ENCODE measurements around the gene VASP. TPM values are rescaled to one million over a fixed set of nuclear protein-coding genes. Genes with fewer than 3 reads are reported as not detected.

VASP gene
- total RNA-seq, 2 donors from 2014 or later, result 236 to 261 TPM

DNA sequence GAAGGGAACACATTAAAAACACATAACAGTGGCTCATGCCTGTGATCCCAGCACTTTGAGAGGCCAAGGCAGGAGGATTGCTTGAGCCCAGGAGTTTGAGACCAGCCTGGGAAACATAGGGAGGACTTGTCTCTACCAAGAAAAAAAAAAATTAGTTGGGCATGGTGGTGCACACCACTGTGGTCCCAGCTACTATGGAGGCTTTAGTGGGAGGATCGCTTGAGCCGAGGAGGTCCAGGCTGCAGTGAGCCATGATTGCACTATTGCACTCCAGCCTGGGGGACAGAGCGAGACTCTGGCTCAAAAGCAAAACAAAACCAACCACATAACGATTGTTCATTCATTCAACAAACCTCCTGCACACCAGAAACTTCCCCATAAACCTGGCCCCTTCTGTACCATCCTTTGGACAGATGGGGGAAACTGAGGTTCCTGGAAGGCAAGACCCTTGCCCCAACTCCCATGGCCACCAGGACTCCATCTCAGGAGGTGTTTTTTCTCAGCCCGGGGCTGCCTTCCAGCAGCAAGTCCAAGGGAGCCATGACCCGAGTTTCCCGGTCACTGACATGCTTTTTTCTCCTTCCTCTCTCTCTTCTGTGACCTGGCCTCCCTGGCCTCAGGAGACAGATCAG is 35.2 kb upstream of the VASP start:
- Histone ChIP-seq H3K36me3 (no peaks in the 10 kb centered on the region), H3K27ac (no peak overlapping the region), H3K4me1 (peaks cover 10% of the 10 kb centered on the region), H3K9me3 (no peaks in the 10 kb centered on the region), H3K27me3 (no peaks in the 10 kb centered on the region), H3K9ac (ENCODE audit: low read depth in 2 of 2, low read length in 2 of 2) (no peak overlapping the region), H3K4me3 (no peak overlapping the region)
- no peak for DNase-seq
- intact Hi-C loops (cut with DNase I), result no loop called here
- TF ChIP-seq, protein P1, sequence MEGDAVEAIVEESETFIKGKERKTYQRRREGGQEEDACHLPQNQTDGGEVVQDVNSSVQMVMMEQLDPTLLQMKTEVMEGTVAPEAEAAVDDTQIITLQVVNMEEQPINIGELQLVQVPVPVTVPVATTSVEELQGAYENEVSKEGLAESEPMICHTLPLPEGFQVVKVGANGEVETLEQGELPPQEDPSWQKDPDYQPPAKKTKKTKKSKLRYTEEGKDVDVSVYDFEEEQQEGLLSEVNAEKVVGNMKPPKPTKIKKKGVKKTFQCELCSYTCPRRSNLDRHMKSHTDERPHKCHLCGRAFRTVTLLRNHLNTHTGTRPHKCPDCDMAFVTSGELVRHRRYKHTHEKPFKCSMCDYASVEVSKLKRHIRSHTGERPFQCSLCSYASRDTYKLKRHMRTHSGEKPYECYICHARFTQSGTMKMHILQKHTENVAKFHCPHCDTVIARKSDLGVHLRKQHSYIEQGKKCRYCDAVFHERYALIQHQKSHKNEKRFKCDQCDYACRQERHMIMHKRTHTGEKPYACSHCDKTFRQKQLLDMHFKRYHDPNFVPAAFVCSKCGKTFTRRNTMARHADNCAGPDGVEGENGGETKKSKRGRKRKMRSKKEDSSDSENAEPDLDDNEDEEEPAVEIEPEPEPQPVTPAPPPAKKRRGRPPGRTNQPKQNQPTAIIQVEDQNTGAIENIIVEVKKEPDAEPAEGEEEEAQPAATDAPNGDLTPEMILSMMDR (IDR thresholded peaks at IDR 0.05), result no peak

- H3K4me1 ChIP-seq, result peaks cover 7% of the 10 kb centered on the region
- H3K9me3 ChIP-seq, result no peaks in the 10 kb centered on the region
- no peak overlapping the region for H3K27ac ChIP-seq
- no peak overlapping the region for H3K9ac ChIP-seq (ENCODE audit: low read depth in 2 of 2, low read length in 2 of 2)
- no peaks in the 10 kb centered on the region for H3K27me3 ChIP-seq
- TF ChIP-seq, protein P1 (IDR thresholded peaks at IDR 0.05), result no peak
- no peaks in the 10 kb centered on the region for H3K36me3 ChIP-seq
- no peak for DNase-seq
- intact Hi-C loops (cut with DNase I), result no loop called here
- no peak overlapping the region for H3K4me3 ChIP-seq
Measured at GRCh38 chr19:45472563-45473366, 34.5 kb upstream of the VASP start.

- intact Hi-C loops (cut with DNase I), result no loop called here
- TF ChIP-seq, protein P1 (IDR thresholded peaks at IDR 0.05), result no peak
- Histone ChIP-seq H3K9me3 (no peaks in the 10 kb centered on the region), H3K27me3 (no peaks in the 10 kb centered on the region), H3K4me3 (no peak overlapping the region), H3K36me3 (no peaks in the 10 kb centered on the region), H3K9ac (ENCODE audit: low read depth in 2 of 2, low read length in 2 of 2) (no peak overlapping the region), H3K27ac (no peak overlapping the region), H3K4me1 (peaks cover 11% of the 10 kb centered on the region)
- DNase-seq, result no peak
Measured at GRCh38 chr19:45473367-45473681, 34.0 kb upstream of the VASP start.

- no peaks in the 10 kb centered on the region for H3K9me3 ChIP-seq
- H3K27me3 ChIP-seq, result no peaks in the 10 kb centered on the region
- TF ChIP-seq, protein P1 (IDR thresholded peaks at IDR 0.05), result no peak
- no peak for DNase-seq
- no peak overlapping the region for H3K9ac ChIP-seq (ENCODE audit: low read depth in 2 of 2, low read length in 2 of 2)
- no peaks in the 10 kb centered on the region for H3K36me3 ChIP-seq
- intact Hi-C loops (cut with DNase I), result no loop called here
- no peak overlapping the region for H3K4me3 ChIP-seq
- peaks cover 11% of the 10 kb centered on the region for H3K4me1 ChIP-seq
- H3K27ac ChIP-seq, result no peak overlapping the region
Measured at GRCh38 chr19:45473682-45474605, 33.3 kb upstream of the VASP start.
